Endothelial cell (in vitro differentiated cells): ENCODE results near the gene LCN9. TPM values are rescaled to one million over a fixed set of nuclear protein-coding genes. Genes with fewer than 3 reads are reported as not detected.

Experiments used
- DNase-seq: peaks from one replicate; pipeline ENCODE4 v3.0.0; 2021; ENCODE audit warnings: low spot score
- H3K27ac Mint-ChIP-seq: one replicate; pipeline ENCODE4 v1.8.0; 2021; ENCODE audit warnings: mixed read lengths, inconsistent platforms; ENCODE audit not compliant: unreplicated experiment
- H3K27me3 Mint-ChIP-seq: one replicate; pipeline ENCODE4 v1.8.0; 2021; ENCODE audit warnings: mild to moderate bottlenecking, moderate library complexity, mixed read lengths, inconsistent platforms; ENCODE audit not compliant: unreplicated experiment
- H3K36me3 Mint-ChIP-seq: one replicate; pipeline ENCODE4 v1.8.0; 2021; ENCODE audit warnings: mild to moderate bottlenecking, low read depth, mixed read lengths, inconsistent platforms; ENCODE audit not compliant: unreplicated experiment
- H3K4me1 Mint-ChIP-seq: one replicate; pipeline ENCODE4 v1.8.0; 2021; ENCODE audit warnings: mild to moderate bottlenecking, mixed read lengths, inconsistent platforms; ENCODE audit not compliant: unreplicated experiment
- H3K4me3 Mint-ChIP-seq: one replicate; pipeline ENCODE4 v1.8.0; 2021; ENCODE audit warnings: mild to moderate bottlenecking, mixed read lengths, inconsistent platforms; ENCODE audit not compliant: unreplicated experiment
- H3K9me3 Mint-ChIP-seq: one replicate; pipeline ENCODE4 v1.8.0; 2021; ENCODE audit warnings: mixed read lengths, inconsistent platforms; ENCODE audit not compliant: unreplicated experiment
- CTCF ChIP-seq: fragments of 200-600 bp; sonication (generic); IDR thresholded peaks from one replicate; pipeline ENCODE4 v1.5.0; 2021; ENCODE audit warnings: antibody characterized with exemption; ENCODE audit not compliant: unreplicated experiment
- total RNA-seq: library from RNA; stranded (reverse); fragmentation: NEBNext Ultra II Directional; extraction: Animal tissue kit (Norgen Biotek cat#: 25700); gene quantifications from one replicate; pipeline ENCODE4 v1.2.1, GENCODE V29; 2021; ENCODE audit not compliant: unreplicated experiment

The LCN9 gene
- total RNA-seq, 1 donor from 2014 or later: not detected

GRCh38 chr9:135664266-135664665, 1.2 kb downstream of the LCN9 start:
- TF ChIP-seq CTCF: no peak
- H3K4me3 Mint-ChIP-seq: no peak overlapping the region
- no peak overlapping the region for H3K27ac Mint-ChIP-seq
- H3K4me1 Mint-ChIP-seq: no peaks in the 10 kb centered on the region
- no peak for DNase-seq
- H3K9me3 Mint-ChIP-seq: no peaks in the 10 kb centered on the region
- peaks cover 7% of the 10 kb centered on the region for H3K27me3 Mint-ChIP-seq
- peaks cover 7% of the 10 kb centered on the region for H3K36me3 Mint-ChIP-seq

- no peak for TF ChIP-seq CTCF
Measured at GRCh38 chr9:135664801-135665794, 2.0 kb downstream of the LCN9 start.

DNA sequence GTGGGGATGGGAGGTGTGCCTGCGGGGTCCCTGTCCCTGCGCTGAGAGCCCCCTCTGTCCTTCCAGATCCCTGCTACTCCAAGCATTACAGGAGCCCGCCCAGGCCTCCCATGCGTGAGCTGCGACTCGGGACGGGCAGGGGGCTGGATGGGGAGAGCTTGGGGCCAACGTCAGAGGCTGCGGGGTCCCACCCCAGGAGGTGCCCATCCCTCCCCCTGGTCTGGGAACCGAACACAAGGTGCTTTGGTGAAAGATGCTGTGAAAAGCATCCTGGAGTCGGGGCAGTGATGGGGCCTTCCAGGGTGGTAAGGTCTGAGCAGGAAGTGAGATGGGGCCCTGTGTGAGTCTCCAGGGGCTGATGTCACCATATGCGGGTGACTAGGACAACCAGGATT, 2.7 kb downstream of the LCN9 start:
- H3K4me1 Mint-ChIP-seq: no peaks in the 10 kb centered on the region
- H3K27me3 Mint-ChIP-seq: peaks cover 7% of the 10 kb centered on the region
- TF ChIP-seq CTCF: no peak
- H3K4me3 Mint-ChIP-seq: no peak overlapping the region
- H3K36me3 Mint-ChIP-seq: peaks cover 8% of the 10 kb centered on the region
- no peak for DNase-seq
- H3K9me3 Mint-ChIP-seq: no peaks in the 10 kb centered on the region
- no peak overlapping the region for H3K27ac Mint-ChIP-seq

More at GRCh38 chr9:135664801-135665794, 2.0 kb downstream of the LCN9 start:
- Mint-ChIP-seq H3K36me3 (peaks cover 8% of the 10 kb centered on the region), H3K27me3 (peaks cover 7% of the 10 kb centered on the region), H3K9me3 (no peaks in the 10 kb centered on the region), H3K27ac (no peak overlapping the region), H3K4me3 (peak overlapping the region; percentile 56), H3K4me1 (no peaks in the 10 kb centered on the region)
- DNase-seq: no peak

DNA sequence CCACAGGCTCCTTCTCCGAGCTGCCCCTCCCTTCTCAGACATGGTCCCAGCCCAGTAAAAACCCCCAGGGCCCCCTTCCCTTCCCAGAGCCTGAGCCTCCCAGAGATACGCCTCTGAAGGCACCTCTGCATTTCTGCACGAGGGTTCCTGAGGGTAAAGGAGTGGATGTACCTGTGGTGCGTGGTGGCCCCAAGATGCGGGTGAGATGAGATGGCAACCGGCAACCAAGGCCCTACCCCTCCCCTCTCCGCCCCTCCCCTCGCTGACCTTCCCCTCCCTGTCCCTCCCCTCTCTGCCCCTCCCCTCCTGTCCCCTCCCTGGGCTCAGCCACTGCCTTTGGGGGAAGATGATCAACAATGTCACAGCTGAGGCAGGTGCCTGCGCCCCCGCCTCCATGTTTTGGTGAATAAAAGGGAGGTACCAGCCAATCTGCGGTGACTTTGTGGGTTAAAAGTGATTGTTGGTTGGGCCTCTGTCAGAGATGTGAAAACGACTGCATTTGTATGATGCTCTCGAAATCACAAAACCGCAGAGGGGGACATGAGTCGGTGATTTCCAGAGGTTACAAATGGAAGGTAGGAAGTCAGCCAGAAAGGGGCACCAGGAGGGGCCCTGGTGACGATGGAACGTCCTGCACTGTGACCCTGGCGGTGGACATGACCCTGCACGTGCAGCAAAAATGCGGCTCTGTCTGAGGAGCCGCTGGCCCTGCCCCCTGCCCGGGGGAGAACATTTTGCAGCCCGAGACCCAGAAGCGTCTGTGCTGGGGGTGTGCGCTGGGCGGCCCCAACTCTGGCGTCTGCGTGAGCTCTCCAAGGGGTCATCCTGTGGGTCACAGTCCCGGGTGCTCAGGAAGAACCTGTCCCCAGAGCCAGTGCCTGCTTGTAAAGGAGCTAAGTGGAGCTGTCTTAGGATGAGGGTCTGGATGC, 3.7 kb downstream of the LCN9 start:
- Mint-ChIP-seq H3K4me3 (no peak overlapping the region), H3K9me3 (no peaks in the 10 kb centered on the region), H3K27ac (no peak overlapping the region), H3K36me3 (peaks cover 8% of the 10 kb centered on the region), H3K4me1 (no peaks in the 10 kb centered on the region), H3K27me3 (peaks cover 7% of the 10 kb centered on the region)
- DNase-seq: no peak
- TF ChIP-seq CTCF: no peak
